HEK293 (cell line): ENCODE data around the gene KRTAP4-7.
"Not testable (repeated sequence)": the region's sequence is repeated elsewhere in the genome, so short reads cannot be mapped to it uniquely, and the experiment has no call there.

Experiments
- CTCF ChIA-PET: fragments of 350-600 bp; formaldehyde crosslinking; extraction: SDS; loops from one replicate; lab custom pipeline; 2021; ENCODE audit warnings: antibody characterized with exemption; lab: Yijun Ruan, JAX
- POLR2A ChIA-PET: fragments of 300-600 bp; formaldehyde crosslinking; extraction: SDS; loops from one replicate; lab custom pipeline; 2020; ENCODE audit warnings: antibody characterized with exemption, inconsistent platforms; lab: Yijun Ruan, JAX
- H3K27ac ChIP-seq: fragments of 200-500 bp; sonication (Bioruptor generic); 2 replicates; pipeline ENCODE4 v1.5.1; 2014; ENCODE audit warnings: low read depth, low read length, control low read depth, inconsistent platforms; ENCODE audit errors: extremely low read depth
- H3K36me3 ChIP-seq, 2 experiments: fragments of 200-500 bp in 1 of 2; sonication (Bioruptor generic) in 1 of 2; 1 replicate in 1 of 2; 2 replicates in 1 of 2; pipeline ENCODE4 v1.5.1; 2014 to 2017; ENCODE audit warnings: inconsistent platforms in 2 of 2, low read length in 2 of 2; ENCODE audit not compliant: control insufficient read depth in 2 of 2, insufficient read depth in 1 of 2
- H3K4me1 ChIP-seq: fragments of 200-500 bp; sonication (Bioruptor generic); 2 replicates; pipeline ENCODE4 v1.5.1; 2014; ENCODE audit warnings: mild to moderate bottlenecking, low read length, inconsistent platforms; ENCODE audit not compliant: control insufficient read depth, insufficient read depth
- H3K4me3 ChIP-seq: 2 replicates; pipeline ENCODE4 v1.5.1; 2011; ENCODE audit warnings: low read depth, mild to moderate bottlenecking, control low read depth, low read length, moderate library complexity
- H3K9me3 ChIP-seq: fragments of 200-500 bp; sonication (Bioruptor generic); 2 replicates; pipeline ENCODE4 v1.5.1; 2014; ENCODE audit warnings: low read depth, low read length, inconsistent platforms; ENCODE audit not compliant: control insufficient read depth, insufficient read depth
- FEZF1 ChIP-seq: fragments of 450-650 bp; formaldehyde crosslinking; IDR thresholded peaks from 2 replicates; pipeline ENCODE4 v1.5.1; 2016; ENCODE audit warnings: missing biosample characterization, missing genetic modification characterization
- GLIS1 ChIP-seq: fragments of 450-650 bp; formaldehyde crosslinking; IDR thresholded peaks from 2 replicates; pipeline ENCODE4 v1.5.1; 2016; ENCODE audit warnings: missing biosample characterization, missing genetic modification characterization
- MZF1 ChIP-seq: fragments of 450-650 bp; formaldehyde crosslinking; IDR thresholded peaks from 2 replicates; pipeline ENCODE4 v1.5.1; 2017; ENCODE audit warnings: missing biosample characterization, missing genetic modification characterization, borderline replicate concordance
- YY1 ChIP-seq: fragments of 450-650 bp; formaldehyde crosslinking; IDR thresholded peaks from 2 replicates; pipeline ENCODE4 v1.5.1; 2018; ENCODE audit warnings: missing biosample characterization, missing genetic modification characterization
- ZFP41 ChIP-seq: fragments of 450-650 bp; formaldehyde crosslinking; IDR thresholded peaks from 2 replicates; pipeline ENCODE4 v1.5.1; 2016; ENCODE audit warnings: missing biosample characterization, missing genetic modification characterization, borderline replicate concordance
- ZIC2 ChIP-seq: fragments of 450-650 bp; formaldehyde crosslinking; IDR thresholded peaks from 2 replicates; pipeline ENCODE4 v1.5.1; 2016; ENCODE audit warnings: missing biosample characterization, missing genetic modification characterization
- ZNF132 ChIP-seq: fragments of 450-650 bp; formaldehyde crosslinking; IDR thresholded peaks from 2 replicates; pipeline ENCODE4 v1.5.1; 2017; ENCODE audit warnings: missing biosample characterization, missing genetic modification characterization, borderline replicate concordance
- ZNF146 ChIP-seq: fragments of 450-650 bp; formaldehyde crosslinking; IDR thresholded peaks from 2 replicates; pipeline ENCODE4 v1.5.1; 2016; ENCODE audit warnings: missing biosample characterization, missing genetic modification characterization
- ZNF239 ChIP-seq: fragments of 450-650 bp; formaldehyde crosslinking; IDR thresholded peaks from 2 replicates; pipeline ENCODE4 v1.5.1; 2016; ENCODE audit warnings: missing biosample characterization, missing genetic modification characterization
- ZNF266 ChIP-seq: fragments of 450-650 bp; formaldehyde crosslinking; IDR thresholded peaks from 2 replicates; pipeline ENCODE4 v1.5.1; 2016; ENCODE audit warnings: missing biosample characterization, missing genetic modification characterization, low read depth
- ZNF626 ChIP-seq: fragments of 450-650 bp; sonication (Bioruptor Pico); formaldehyde crosslinking; IDR thresholded peaks from 2 replicates; pipeline ENCODE4 v1.5.1; 2018; ENCODE audit warnings: missing biosample characterization, missing genetic modification characterization, inconsistent platforms
- ZNF792 ChIP-seq: fragments of 450-650 bp; formaldehyde crosslinking; IDR thresholded peaks from 2 replicates; pipeline ENCODE4 v1.5.1; 2016; ENCODE audit warnings: missing biosample characterization, missing genetic modification characterization
- ZNF830 ChIP-seq: fragments of 450-650 bp; IDR thresholded peaks from 2 replicates; pipeline ENCODE4 v1.5.0; 2018; ENCODE audit warnings: missing biosample characterization, missing genetic modification characterization, low read depth, mild to moderate bottlenecking, moderate library complexity
- ZSCAN16 ChIP-seq: fragments of 450-650 bp; formaldehyde crosslinking; IDR thresholded peaks from 2 replicates; pipeline ENCODE4 v1.5.1; 2016; ENCODE audit warnings: missing biosample characterization, missing genetic modification characterization
- TF ChIP-seq, protein P1 (sequence below): fragments of 450-650 bp; formaldehyde crosslinking; IDR thresholded peaks from 2 replicates; pipeline ENCODE4 v1.5.1; 2016; ENCODE audit warnings: missing biosample characterization, missing genetic modification characterization
- TF ChIP-seq, protein P2 (sequence below): fragments of 450-650 bp; IDR thresholded peaks from 2 replicates; pipeline ENCODE4 v1.5.1; 2018; ENCODE audit warnings: missing biosample characterization, mild to moderate bottlenecking, missing genetic modification characterization
- TF ChIP-seq, protein P3 (sequence below): fragments of 450-650 bp; formaldehyde crosslinking; optimal IDR thresholded peaks from 2 replicates; pipeline ENCODE3; 2016; ENCODE audit warnings: missing biosample characterization, mild to moderate bottlenecking, missing genetic modification characterization

The KRTAP4-7 gene

DNA sequence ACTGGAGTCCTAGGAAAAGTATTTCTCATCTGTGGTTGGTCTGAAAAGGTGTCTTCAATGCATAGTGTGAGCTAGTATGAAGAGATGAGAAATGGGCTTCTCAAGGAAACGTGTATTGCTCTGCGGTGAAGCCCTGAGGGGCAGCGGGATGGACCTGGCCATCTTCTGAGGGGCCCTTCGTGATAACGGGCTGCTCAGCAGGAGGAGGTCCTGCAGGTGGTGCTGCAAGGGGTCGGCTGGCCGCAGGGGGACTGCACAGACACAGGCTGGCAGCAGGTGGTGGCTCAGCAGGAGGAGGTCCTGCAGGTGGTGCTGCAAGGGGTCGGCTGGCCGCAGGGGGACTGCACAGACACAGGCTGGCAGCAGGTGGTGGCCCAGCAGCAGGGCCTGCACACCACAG lies 29.4 kb upstream of the KRTAP4-7 start:
- H3K9me3 ChIP-seq, H3K4me1 ChIP-seq, H3K4me3 ChIP-seq, CTCF ChIA-PET, H3K36me3 ChIP-seq, H3K27ac ChIP-seq, POLR2A ChIA-PET: not testable (repeated sequence)
- peak; percentile 51; the same call in 1 of the 2 replicates for TF ChIP-seq GLIS1 (tag by site-specific recombination)
- TF ChIP-seq ZIC2: peak; percentile 75

DNA sequence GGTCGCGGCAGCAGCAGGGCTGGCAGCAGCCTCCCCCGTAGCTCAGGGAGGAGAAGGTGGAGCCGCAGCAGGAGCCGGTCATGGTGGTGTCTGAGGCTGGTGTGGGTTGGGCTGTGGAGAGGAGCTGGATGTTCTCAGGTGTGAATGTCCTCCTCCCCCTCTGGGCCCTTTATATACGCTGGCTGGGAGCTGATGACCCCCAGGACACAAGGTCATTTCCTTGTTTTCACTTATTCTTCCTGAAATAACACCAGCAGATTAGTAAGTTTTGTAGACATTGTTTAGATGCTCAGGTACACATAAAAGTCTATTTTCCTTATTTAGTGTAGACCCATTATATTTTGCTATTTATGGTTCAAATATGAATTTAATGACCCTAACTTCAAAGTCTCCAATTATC lies 28.8 kb upstream of the KRTAP4-7 start, which contains the start of gene KRTAP2-2:
TSS of gene KRTAP2-2 (minus strand) at position 101 of the 400 bp plus-strand sequence. CDS start at position 82, 19 bp downstream.
- POLR2A ChIA-PET, H3K27ac ChIP-seq, H3K4me1 ChIP-seq, H3K36me3 ChIP-seq, H3K9me3 ChIP-seq, CTCF ChIA-PET, H3K4me3 ChIP-seq: not testable (repeated sequence)

DNA sequence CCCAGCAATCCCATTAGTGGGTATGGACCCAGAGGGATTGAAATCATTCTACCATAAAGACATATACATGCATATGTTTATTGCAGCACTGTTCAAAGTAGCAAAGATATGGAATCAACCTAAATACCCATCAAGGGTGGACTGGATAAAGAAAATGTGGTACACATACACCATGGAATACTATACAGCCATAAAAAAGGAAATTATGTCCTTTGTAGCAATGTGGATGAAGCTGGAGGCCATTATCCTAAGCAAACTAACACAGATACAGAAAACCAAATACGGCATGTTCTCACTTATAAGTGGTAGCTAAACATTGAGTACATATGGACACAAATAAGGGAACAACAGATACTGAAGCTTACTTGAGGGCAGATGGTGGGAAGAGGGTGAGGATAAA lies 26.4 kb upstream of the KRTAP4-7 start:
- H3K36me3 ChIP-seq: no peaks in the 10 kb centered on the region
- ChIA-PET POLR2A (no interaction called here), CTCF (no interaction called here)
- no peak overlapping the region for H3K27ac ChIP-seq
- H3K9me3 ChIP-seq: no peaks in the 10 kb centered on the region
- TF ChIP-seq ZNF239 (tag by site-specific recombination) (no peak), ZFP41 (no peak), GLIS1 (tag by site-specific recombination) (no peak), MZF1 (tag by site-specific recombination) (no peak), ZNF830 (tag by site-specific recombination) (no peak), YY1 (tag by site-specific recombination) (no peak), ZNF146 (peak; percentile 94), FEZF1 (no peak), ZNF626 (tag by site-specific recombination) (no peak), ZSCAN16 (tag by site-specific recombination) (no peak), ZNF132 (tag by site-specific recombination) (no peak), ZNF266 (tag by site-specific recombination) (no peak), ZNF792 (no peak)
- TF ChIP-seq, protein P1, sequence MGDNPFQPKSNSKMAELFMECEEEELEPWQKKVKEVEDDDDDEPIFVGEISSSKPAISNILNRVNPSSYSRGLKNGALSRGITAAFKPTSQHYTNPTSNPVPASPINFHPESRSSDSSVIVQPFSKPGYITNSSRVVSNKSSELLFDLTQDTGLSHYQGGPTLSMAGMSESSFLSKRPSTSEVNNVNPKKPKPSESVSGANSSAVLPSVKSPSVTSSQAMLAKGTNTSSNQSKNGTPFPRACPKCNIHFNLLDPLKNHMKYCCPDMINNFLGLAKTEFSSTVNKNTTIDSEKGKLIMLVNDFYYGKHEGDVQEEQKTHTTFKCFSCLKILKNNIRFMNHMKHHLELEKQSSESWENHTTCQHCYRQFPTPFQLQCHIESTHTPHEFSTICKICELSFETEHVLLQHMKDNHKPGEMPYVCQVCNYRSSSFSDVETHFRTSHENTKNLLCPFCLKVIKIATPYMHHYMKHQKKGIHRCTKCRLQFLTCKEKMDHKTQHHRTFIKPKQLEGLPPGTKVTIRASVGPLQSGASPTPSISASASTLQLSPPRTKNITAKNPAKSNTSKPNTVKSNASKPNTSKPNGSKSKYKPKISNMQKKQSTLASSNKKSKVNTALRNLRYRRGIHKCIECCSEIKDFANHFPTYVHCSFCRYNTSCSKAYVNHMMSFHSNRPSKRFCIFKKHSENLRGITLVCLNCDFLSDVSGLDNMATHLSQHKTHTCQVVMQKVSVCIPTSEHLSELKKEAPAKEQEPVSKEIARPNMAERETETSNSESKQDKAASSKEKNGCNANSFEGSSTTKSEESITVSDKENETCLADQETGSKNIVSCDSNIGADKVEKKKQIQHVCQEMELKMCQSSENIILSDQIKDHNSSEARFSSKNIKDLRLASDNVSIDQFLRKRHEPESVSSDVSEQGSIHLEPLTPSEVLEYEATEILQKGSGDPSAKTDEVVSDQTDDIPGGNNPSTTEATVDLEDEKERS: 0 out of 2 replicates have a peak, but pooled peaks have one; percentile 63
- TF ChIP-seq, protein P2, sequence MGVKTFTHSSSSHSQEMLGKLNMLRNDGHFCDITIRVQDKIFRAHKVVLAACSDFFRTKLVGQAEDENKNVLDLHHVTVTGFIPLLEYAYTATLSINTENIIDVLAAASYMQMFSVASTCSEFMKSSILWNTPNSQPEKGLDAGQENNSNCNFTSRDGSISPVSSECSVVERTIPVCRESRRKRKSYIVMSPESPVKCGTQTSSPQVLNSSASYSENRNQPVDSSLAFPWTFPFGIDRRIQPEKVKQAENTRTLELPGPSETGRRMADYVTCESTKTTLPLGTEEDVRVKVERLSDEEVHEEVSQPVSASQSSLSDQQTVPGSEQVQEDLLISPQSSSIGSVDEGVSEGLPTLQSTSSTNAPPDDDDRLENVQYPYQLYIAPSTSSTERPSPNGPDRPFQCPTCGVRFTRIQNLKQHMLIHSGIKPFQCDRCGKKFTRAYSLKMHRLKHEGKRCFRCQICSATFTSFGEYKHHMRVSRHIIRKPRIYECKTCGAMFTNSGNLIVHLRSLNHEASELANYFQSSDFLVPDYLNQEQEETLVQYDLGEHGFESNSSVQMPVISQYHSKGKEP (tag by site-specific recombination): no peak
- TF ChIP-seq, protein P3, sequence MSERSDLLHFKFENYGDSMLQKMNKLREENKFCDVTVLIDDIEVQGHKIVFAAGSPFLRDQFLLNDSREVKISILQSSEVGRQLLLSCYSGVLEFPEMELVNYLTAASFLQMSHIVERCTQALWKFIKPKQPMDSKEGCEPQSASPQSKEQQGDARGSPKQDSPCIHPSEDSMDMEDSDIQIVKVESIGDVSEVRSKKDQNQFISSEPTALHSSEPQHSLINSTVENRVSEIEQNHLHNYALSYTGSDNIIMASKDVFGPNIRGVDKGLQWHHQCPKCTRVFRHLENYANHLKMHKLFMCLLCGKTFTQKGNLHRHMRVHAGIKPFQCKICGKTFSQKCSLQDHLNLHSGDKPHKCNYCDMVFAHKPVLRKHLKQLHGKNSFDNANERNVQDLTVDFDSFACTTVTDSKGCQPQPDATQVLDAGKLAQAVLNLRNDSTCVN (tag by site-specific recombination): no peak
- H3K4me3 ChIP-seq: no peak overlapping the region
- no peaks in the 10 kb centered on the region for H3K4me1 ChIP-seq
